ELF-1 (cell line): ENCODE results near the gene ELFN1.

Experiments
- DNase-seq: peaks from one replicate; pipeline ENCODE4 v3.0.0-alpha.2; 2016; ENCODE audit warnings: low read depth, low spot score

ELFN1 gene

DNA sequence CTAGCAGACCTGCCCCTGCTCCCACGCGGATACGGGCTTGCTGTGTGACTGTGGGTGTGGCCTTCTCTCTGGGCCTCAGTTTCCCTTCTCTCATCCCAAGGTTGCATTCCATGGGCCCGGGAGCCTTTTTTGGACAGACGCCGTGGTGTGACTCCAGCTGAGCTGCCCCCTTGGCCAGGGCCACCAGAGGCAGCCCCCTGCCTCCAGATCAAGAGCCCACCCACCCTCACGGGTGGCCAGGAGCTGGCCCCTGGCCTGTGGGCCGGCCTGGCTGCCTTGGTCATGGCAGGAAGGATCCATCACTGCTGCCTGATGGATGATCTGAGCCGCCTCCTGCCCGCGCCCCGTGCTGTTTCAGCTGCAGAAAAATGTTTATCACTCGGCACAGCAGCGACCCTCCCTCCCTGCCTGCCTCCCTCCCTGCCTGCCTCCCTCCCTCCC lies 27.8 kb upstream of the ELFN1 start:
- DNase-seq, result no peak

DNA sequence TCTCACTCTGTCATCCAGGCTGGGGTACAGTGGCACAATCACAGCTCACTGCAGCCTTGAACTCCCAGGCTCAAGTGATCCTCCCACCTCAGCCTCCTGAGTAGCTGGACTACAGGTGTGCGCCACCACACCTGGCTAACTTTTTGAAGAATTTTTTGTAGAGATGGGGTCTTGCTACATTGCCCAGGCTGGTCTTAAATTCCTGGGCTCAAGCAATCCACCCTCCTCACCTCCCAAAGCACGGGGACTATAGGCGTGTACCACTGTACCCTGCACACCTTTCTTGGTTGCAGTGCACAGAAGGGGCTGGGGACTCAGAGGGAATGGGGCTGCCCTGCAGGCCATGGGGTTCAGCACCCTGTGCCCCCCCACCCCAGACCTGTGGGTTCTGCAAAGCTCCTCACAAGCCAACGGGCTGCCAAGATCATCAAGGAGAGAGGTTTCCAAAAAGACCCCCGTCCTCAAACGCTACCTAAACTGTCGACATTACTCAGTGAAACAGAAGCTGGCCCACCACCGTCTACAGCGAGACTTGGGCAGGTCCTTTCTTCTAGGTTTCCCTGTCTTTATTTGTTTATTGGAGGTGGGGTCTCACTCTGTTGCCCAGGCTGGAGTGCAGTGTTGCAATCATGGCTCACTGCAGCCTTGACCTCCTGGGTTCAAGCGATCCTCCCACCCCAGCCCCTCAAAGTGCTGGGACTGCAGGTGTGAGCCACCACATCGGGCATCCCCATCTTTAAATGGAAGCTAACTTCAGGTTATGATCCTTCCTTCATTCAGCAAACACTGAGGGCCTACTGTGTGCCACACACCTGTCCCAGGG lies 26.6 kb upstream of the ELFN1 start:
- no peak for DNase-seq

- DNase-seq, result no peak
Observed at GRCh38 chr7:1644341-1645070, 25.6 kb upstream of the ELFN1 start.

GRCh38 chr7:1645071-1645409 lies 25.0 kb upstream of the ELFN1 start:
- no peak for DNase-seq

DNA sequence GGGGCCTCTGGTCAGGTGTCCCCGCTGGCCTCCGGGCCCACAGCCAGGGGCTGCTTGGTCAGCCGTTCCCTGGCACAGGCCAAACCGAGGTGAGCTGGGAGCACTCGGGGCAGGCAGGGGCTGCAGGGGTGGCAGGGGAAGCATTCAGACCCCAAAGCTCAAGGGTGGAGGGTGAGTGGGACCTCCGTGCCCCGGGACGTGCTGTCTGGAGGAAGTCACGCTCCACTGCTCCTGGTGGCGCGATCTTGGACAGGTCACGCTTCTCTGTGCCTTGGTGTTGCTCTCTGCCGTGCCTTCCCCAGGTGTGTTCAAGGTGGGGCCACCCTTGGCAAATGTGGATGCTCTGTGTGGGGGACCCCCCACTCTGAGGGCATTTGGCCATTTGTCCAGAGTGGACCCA lies 24.6 kb upstream of the ELFN1 start:
- DNase-seq, result no peak

DNA sequence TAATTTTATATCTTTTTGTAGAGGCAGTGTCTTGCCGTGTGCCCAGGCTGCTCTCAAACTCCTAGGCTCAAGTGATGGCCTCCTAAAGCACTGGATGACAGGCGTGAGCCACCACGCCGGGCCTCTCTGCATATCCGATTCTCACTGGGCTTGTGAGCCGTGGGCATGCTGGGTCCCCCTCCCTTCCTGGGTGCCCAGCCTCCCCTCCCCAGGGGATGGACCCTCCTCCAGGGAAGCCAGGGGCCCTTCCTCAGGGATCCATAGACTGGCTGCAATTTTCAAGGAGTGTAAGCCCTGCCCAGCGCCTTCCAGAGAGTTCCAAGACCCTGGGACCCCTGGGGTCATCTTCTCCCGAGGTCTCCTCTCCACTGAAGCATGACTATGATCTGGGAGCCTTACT lies 23.7 kb upstream of the ELFN1 start:
- no peak for DNase-seq

DNA sequence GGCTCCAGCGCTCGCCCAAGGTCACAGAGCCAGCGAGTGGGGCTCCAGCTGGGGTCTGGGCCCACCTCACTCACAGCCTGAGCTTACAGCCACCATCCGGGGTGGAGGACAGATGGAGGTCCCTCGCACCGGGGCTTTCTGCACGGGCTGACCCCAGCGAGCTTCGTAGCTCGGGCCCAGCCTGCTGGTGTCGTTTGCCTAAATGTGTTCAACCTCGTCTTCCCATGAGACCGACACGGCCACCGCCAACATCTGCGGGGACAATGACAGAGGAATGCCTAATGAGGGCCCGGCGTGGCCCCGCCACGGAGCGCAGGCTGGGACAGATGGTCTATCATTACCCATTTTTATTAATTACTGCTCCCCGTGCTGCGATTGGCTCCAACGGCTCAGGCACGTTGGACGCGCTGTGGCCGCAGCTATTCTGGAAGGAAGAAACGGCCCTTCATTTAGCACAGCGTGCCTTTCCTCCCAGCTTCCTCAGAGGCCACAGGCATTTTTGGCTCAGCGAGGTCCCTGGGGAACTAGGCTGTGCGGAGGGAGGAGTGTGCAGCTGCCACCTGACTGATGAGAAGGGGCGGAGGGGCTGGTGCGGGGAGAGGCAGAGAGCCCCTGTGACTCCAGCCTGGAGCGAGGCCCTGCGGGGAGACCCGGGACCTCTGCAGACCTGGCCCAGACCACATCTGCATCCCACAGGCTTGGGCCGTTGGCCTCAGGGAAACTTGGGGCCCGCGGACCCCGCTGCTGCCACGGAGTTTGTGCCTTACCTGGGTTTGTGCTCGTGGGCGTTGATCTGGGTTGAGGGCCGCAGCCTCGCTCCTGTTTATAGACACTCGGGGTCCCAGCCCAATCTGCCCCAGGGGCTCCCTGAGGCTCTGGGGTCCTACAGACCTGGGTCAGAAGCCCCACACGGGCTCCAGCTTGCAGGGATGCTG lies 22.9 kb upstream of the ELFN1 start:
- DNase-seq, result peak; percentile 21

- peak; percentile 51 for DNase-seq
Observed at GRCh38 chr7:1647961-1648672, 22.0 kb upstream of the ELFN1 start.

GRCh38 chr7:1649751-1650326 lies 20.2 kb upstream of the ELFN1 start:
- no peak for DNase-seq

- no peak for DNase-seq
Observed at GRCh38 chr7:1650363-1651030, 19.6 kb upstream of the ELFN1 start.

- peak; percentile 71 for DNase-seq
Observed at GRCh38 chr7:1651031-1651446, 19.0 kb upstream of the ELFN1 start.

- no peak for DNase-seq
Observed at GRCh38 chr7:1651891-1652290, 18.2 kb upstream of the ELFN1 start.

DNA sequence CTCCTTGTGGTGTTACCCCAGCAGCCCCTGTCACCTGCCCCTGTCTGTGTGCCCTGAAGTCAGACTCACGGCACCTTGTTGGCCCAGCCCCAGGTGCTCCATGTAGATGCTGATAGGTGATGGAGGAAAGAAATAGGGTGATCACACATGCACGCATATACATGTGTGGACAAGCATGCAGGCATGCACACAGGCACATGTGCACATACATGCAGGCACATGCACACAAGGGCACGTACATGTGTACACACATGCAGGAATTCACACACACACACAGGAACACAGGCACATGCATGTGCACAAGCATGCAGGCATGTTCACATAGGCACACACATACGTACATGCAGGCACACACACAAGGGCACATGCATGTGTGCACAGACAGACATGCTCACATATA lies 16.6 kb upstream of the ELFN1 start:
- no peak for DNase-seq

- DNase-seq, result no peak
Observed at GRCh38 chr7:1654111-1654510, 16.0 kb upstream of the ELFN1 start.

DNA sequence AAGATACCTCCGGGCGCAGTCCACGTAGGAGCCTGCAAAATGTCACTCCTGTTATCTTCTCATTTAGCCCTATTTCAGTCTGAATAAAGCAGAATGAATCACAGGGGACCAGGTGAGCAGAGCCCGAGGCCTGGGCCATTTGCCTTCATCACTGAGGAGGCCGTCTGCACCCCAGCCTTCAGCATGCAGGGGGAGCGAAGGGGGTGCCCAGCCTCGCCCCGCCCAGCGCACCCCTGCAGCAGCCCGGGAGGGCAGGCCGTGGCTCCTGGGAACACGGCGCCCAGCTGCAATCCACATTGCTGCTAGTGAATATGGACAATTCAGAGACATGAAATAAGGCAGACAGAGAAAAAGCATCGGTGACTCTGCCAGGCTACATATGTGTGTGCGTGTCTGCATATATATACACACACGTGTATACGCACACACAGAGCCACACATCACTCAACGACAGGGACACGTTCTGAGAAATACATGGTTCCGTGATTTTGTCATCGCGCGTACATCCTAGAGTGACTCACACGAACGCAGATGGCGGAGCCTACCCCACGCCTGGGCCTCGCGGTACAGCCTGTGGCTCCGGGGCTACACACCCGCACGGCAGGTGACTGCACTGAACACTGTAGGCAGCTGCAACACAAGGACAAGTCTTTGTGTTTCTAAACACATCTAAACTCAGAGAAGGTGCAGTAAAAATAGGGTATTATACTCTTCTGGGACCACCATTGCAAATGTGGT lies 15.2 kb upstream of the ELFN1 start:
- no peak for DNase-seq

DNA sequence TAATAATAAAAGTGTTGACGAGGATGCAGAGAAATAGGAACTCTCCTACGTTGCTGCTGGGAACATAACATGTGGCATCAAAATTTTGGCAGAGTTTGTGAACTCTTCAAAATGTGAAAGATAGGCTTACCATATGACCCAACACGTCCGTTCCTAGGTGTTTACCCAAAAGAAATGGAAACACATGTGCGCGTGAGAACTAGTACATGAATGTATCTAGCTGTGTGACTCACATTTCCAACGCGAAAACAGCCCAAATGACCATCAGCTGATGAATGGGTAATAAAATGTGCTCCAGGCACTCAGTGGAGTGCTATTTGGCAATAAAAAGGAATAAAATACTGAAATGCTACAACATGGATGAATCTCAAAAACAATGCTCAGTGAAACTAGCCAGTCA lies 10.4 kb upstream of the ELFN1 start:
- no peak for DNase-seq

- no peak for DNase-seq
Observed at GRCh38 chr7:1661461-1661860, 8.6 kb upstream of the ELFN1 start.

DNA sequence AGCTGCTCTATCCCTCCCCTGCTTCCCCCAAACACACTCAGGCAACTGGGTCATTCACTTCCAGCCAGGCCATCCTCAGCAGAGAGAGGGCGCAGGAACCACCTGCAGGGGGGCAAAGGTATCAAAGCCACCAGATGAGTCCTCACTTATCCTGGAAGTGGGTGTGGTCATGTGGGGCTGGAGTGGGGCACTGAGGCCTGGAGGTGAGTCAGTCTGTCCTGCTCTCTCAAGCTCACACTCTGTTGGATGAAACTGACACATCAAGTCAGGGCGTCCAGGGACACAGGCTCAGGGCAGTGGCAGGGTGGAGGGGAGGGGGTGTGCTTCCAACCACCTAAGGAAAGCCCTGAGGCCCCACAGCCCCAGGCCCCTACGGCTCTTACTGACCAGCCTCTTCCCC lies 8.0 kb upstream of the ELFN1 start:
- no peak for DNase-seq

DNA sequence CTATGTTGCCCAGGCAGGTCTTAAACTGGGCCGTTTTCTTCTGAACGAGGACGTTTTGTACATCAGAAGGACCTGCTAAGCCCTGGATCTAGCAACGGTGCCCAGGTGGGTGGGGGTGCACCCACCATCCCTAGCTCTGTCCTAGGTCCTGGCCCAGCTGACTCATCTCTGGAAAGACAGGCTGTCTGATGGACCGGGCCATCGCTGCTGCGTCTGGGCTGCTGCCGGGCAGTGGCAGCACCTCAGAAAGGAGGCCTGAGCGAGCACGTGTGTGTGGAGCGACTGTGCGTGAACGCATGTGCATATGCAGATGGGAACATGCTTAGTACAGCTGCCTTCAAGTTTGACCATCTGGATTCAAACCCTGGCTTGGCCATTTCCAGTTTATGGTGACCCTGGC lies 7.3 kb upstream of the ELFN1 start:
- no peak for DNase-seq

DNA sequence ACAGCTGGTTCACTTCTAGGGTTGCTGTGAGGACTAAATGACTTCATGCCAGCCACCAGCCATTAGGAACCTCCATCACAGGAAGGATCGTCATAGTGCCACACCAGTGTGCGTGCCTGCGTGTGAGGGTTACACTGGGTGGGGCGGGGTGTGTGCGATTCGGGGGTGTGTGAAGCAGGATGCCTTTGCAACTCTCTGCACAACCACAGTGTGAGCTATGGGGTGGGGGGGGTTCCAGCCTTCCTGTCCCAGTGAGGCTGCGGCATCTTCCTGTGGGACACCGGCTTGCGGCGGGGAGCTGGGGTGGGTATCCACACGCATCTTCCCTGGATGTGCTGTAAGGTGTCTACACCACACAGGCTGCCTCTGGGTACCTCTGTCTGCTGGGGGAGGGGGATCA lies 6.9 kb upstream of the ELFN1 start:
- DNase-seq, result no peak
